A549 (cell line): Measurements from ENCODE around the gene CSNK1E. TPM values are rescaled to one million over a fixed set of nuclear protein-coding genes. Genes with fewer than 3 reads are reported as not detected.
A peak's percentile ranks its signal among the peaks of the same experiment; 100 is the strongest.

Experiments used
- ATAC-seq, 2 experiments: fragments of 200-7000 bp in 1 of 2; fragments of >200 bp in 1 of 2; cut with Nextera tagmentation in 1 of 2; cut with Tn5 transposase in 1 of 2; 3 replicates each; pipeline versions ENCODE4 v1.8.0 to v1.9.1; 2018 to 2020; ENCODE audit warnings: mild to moderate bottlenecking in 1 of 2, moderate library complexity in 1 of 2
- CTCF ChIA-PET: fragments of 300-600 bp; sonication (Branson Sonifier 250); formaldehyde crosslinking; extraction: SDS; loops from one replicate; lab custom pipeline; 2021; ENCODE audit warnings: antibody characterized with exemption, inconsistent platforms; lab: Yijun Ruan, JAX
- POLR2A ChIA-PET: fragments of 350-600 bp; formaldehyde crosslinking; extraction: SDS; loops from one replicate; lab custom pipeline; 2021; ENCODE audit warnings: antibody characterized with exemption, inconsistent platforms; lab: Yijun Ruan, JAX
- DNase-seq, 2 experiments: peaks; one replicate each; pipeline versions ENCODE4 v3.0.0 to v3.0.0-alpha.2; 2011 to 2016; ENCODE audit warnings: low read depth in 1 of 2, low spot score in 1 of 2
- FAIRE-seq: peaks from 2 replicates; lab custom pipeline; 2011; peaks lifted over from hg19 to GRCh38; lab: Jason Lieb, UNC
- H3K27ac ChIP-seq, 2 experiments: fragments of >200 bp; sonication (Bioruptor Twin); formaldehyde crosslinking; 3 replicates each; pipeline ENCODE4 v1.5.1; 2016 to 2017
- H3K4me1 ChIP-seq: fragments of >200 bp; sonication (Bioruptor Twin); formaldehyde crosslinking; 3 replicates; pipeline ENCODE4 v1.6.1; 2016
- H3K4me2 ChIP-seq: fragments of >200 bp; sonication (Bioruptor Twin); formaldehyde crosslinking; 3 replicates; pipeline ENCODE4 v1.6.1; 2016
- H3K4me3 ChIP-seq: fragments of >200 bp; sonication (Bioruptor Twin); formaldehyde crosslinking; 3 replicates; pipeline ENCODE4 v1.5.1; 2016
- H3K9me3 ChIP-seq: fragments of >200 bp; sonication (Bioruptor Twin); formaldehyde crosslinking; 3 replicates; pipeline ENCODE4 v1.6.1; 2016
- CBX2 ChIP-seq: fragments of 200-600 bp; sonication (generic); IDR thresholded peaks from 2 replicates; pipeline ENCODE4 v1.6.1; 2016; ENCODE audit warnings: low read depth, mild to moderate bottlenecking, borderline replicate concordance
- EHMT2 ChIP-seq: fragments of 200-600 bp; sonication (generic); IDR thresholded peaks from 2 replicates; pipeline ENCODE4 v1.6.1; 2016; ENCODE audit warnings: antibody characterized with exemption, low read depth, mild to moderate bottlenecking, moderate library complexity
- EP300 ChIP-seq, 2 experiments: fragments of >200 bp; sonication (Bioruptor Twin); formaldehyde crosslinking; IDR thresholded peaks; 2 replicates in 1 of 2; 3 replicates in 1 of 2; pipeline ENCODE4 v1.6.1; 2016 to 2017
- FOSL2 ChIP-seq, 2 experiments: fragments of 450-650 bp in 1 of 2; fragments of >200 bp in 1 of 2; sonication (Bioruptor Twin) in 1 of 2; formaldehyde crosslinking; IDR thresholded peaks; 2 replicates each; pipeline versions ENCODE4 v1.5.0 to v1.6.1; 2016 to 2020; ENCODE audit warnings: mild to moderate bottlenecking in 1 of 2, moderate library complexity in 1 of 2
- GATA3 ChIP-seq: IDR thresholded peaks from 2 replicates; pipeline ENCODE4 v1.6.1; 2012; ENCODE audit warnings: borderline replicate concordance
- HOXA7 ChIP-seq: fragments of 250-450 bp; sonication (Bioruptor Pico); IDR thresholded peaks from 2 replicates; pipeline ENCODE4 v1.5.0; 2020; ENCODE audit warnings: mild to moderate bottlenecking, moderate library complexity
- HOXB13 ChIP-seq: fragments of 250-450 bp; sonication (Bioruptor Pico); IDR thresholded peaks from 2 replicates; pipeline ENCODE4 v1.5.0; 2020; ENCODE audit warnings: low read depth, mild to moderate bottlenecking, moderate library complexity
- HOXB5 ChIP-seq: fragments of 250-450 bp; sonication (Bioruptor Pico); IDR thresholded peaks from 2 replicates; pipeline ENCODE4 v1.5.0; 2020; ENCODE audit warnings: mild to moderate bottlenecking, moderate library complexity
- JUN ChIP-seq, 2 experiments: fragments of >200 bp; sonication (Bioruptor Twin); formaldehyde crosslinking; IDR thresholded peaks; 2 replicates in 1 of 2; 3 replicates in 1 of 2; pipeline ENCODE4 v1.6.1; 2016 to 2017
- JUNB ChIP-seq: fragments of >200 bp; sonication (Bioruptor Twin); formaldehyde crosslinking; IDR thresholded peaks from 2 replicates; pipeline ENCODE4 v1.6.1; 2016
- MAZ ChIP-seq: fragments of 150-350 bp; IDR thresholded peaks from 2 replicates; pipeline ENCODE4 v1.6.1; 2014; ENCODE audit warnings: antibody characterized with exemption, low read depth, low read length, borderline replicate concordance
- MYC ChIP-seq: IDR thresholded peaks from 2 replicates; pipeline ENCODE4 v1.6.1; 2012; ENCODE audit warnings: mild to moderate bottlenecking, inconsistent platforms, low read length, improper control_type of control experiment, borderline replicate concordance
- NPAS2 ChIP-seq: fragments of 250-450 bp; sonication (Bioruptor Pico); IDR thresholded peaks from 2 replicates; pipeline ENCODE4 v1.8.0; 2022; ENCODE audit warnings: mild to moderate bottlenecking, moderate library complexity, borderline replicate concordance
- PHF8 ChIP-seq: fragments of 200-600 bp; sonication (generic); IDR thresholded peaks from 2 replicates; pipeline ENCODE4 v1.6.1; 2016; ENCODE audit warnings: low read depth, mild to moderate bottlenecking, antibody characterized with exemption, moderate library complexity, borderline replicate concordance
- POLR2A ChIP-seq: IDR thresholded peaks from 2 replicates; pipeline ENCODE4 v1.6.1; 2012; ENCODE audit warnings: mild to moderate bottlenecking, low read length
- POLR2AphosphoS2 ChIP-seq: conservative IDR thresholded peaks from 2 replicates; pipeline ENCODE4 v1.6.1; 2012; ENCODE audit warnings: low read length, improper control_type of control experiment, inconsistent platforms
- RCOR1 ChIP-seq: fragments of 150-350 bp; IDR thresholded peaks from 2 replicates; pipeline ENCODE4 v1.6.1; 2014; ENCODE audit warnings: antibody characterized with exemption, low read length, low read depth
- RFX5 ChIP-seq: fragments of 450-650 bp; IDR thresholded peaks from 2 replicates; pipeline ENCODE4 v1.7.1; 2014; ENCODE audit warnings: antibody characterized with exemption, mild to moderate bottlenecking, moderate library complexity
- RNF2 ChIP-seq: fragments of 200-600 bp; sonication (generic); IDR thresholded peaks from 2 replicates; pipeline ENCODE4 v1.6.1; 2016; ENCODE audit warnings: low read depth, mild to moderate bottlenecking, antibody characterized with exemption, moderate library complexity, borderline replicate concordance
- TP53 ChIP-seq: fragments of 250-450 bp; sonication (Bioruptor Pico); IDR thresholded peaks from 2 replicates; pipeline ENCODE4 v1.5.0; 2021; ENCODE audit warnings: mild to moderate bottlenecking, moderate library complexity
- ZSCAN20 ChIP-seq: fragments of 250-450 bp; sonication (Bioruptor Pico); IDR thresholded peaks from 2 replicates; pipeline ENCODE4 v1.8.0; 2022; ENCODE audit warnings: mild to moderate bottlenecking, moderate library complexity
- WGBS: methylation state at CpG from one replicate; pipeline ENCODE4 v1.1.6; 2017; ENCODE audit errors: missing lambda C conversion rate; 5-methylcytosine and 5-hydroxymethylcytosine counted together
- polyA plus RNA-seq, 4 experiments: library from polyadenylated mRNA; depleted of rRNA in 3 of 4; stranded (reverse); fragments of >200 nt; fragmentation: RNase III in 1 of 4; extraction: RNeasy Plus Mini Kit Qiagen cat#74134 plus additional on column Dnase treatment in 1 of 4; gene quantifications; 2 replicates in 3 of 4; 3 replicates in 1 of 4; pipeline ENCODE4 v1.2.3, GENCODE V29; 2011 to 2017
- TF ChIP-seq, protein P1 (sequence below): IDR thresholded peaks from 2 replicates; pipeline ENCODE4 v1.6.1; 2012
- TF ChIP-seq, protein P2 (sequence below): fragments of 250-450 bp; sonication (Bioruptor Pico); IDR thresholded peaks from 2 replicates; pipeline ENCODE4 v1.5.0; 2021; ENCODE audit warnings: mild to moderate bottlenecking, moderate library complexity, borderline replicate concordance
- TF ChIP-seq, protein P3 (sequence below): fragments of >200 bp; sonication (Bioruptor Twin); formaldehyde crosslinking; IDR thresholded peaks from 3 replicates; pipeline ENCODE4 v1.6.1; 2016
- TF ChIP-seq, protein P4 (sequence below): fragments of 150-350 bp; IDR thresholded peaks from 2 replicates; pipeline ENCODE4 v1.6.1; 2014; ENCODE audit warnings: low read depth, mild to moderate bottlenecking, low read length
- TF ChIP-seq, protein P5 (sequence below): fragments of >200 bp; sonication (Bioruptor Twin); formaldehyde crosslinking; IDR thresholded peaks from 2 replicates; pipeline ENCODE4 v1.6.1; 2016

The CSNK1E gene
- polyA plus RNA-seq, 2 of the 4 experiments (the other 2 are of a cell fraction): 59.3 to 60.9 TPM

GRCh38 chr22:38289583-38290082 is 27.6 kb downstream of the CSNK1E start:
- Histone ChIP-seq H3K27ac (no peak overlapping the region), H3K9me3 (no peaks in the 10 kb centered on the region), H3K4me1 (peaks cover 5% of the 10 kb centered on the region; the same call in 2 of the 3 replicates), H3K4me2 (no peak overlapping the region), H3K4me3 (no peak overlapping the region)
- TF ChIP-seq POLR2AphosphoS2 (0 out of 2 replicates have a peak, but pooled peaks have one; percentile 71), CBX2 (no peak), PHF8 (no peak), NPAS2 (CRISPR knock-in tag) (no peak), HOXB13 (CRISPR knock-in tag) (no peak), RFX5 (no peak), RNF2 (no peak), MAZ (no peak), TP53 (CRISPR knock-in tag) (no peak), JUN (IDR thresholded peaks at IDR 0.05) (0 out of 5 replicates have a peak, but pooled peaks of 1 of the 2 experiments have one; percentile 7)
- TF ChIP-seq, protein P1, sequence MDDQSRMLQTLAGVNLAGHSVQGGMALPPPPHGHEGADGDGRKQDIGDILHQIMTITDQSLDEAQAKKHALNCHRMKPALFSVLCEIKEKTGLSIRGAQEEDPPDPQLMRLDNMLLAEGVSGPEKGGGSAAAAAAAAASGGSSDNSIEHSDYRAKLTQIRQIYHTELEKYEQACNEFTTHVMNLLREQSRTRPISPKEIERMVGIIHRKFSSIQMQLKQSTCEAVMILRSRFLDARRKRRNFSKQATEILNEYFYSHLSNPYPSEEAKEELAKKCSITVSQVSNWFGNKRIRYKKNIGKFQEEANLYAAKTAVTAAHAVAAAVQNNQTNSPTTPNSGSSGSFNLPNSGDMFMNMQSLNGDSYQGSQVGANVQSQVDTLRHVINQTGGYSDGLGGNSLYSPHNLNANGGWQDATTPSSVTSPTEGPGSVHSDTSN: no peak
- 97% methylated on average over 7 of the region's 12 CpGs for WGBS
- no peak for DNase-seq
- CTCF ChIA-PET: interaction anchor here (1.3 kb wide), 1 partner anchor 8 kb away, joined by 3 read pairs; no protein-coding TSS in a partner anchor
- POLR2A ChIA-PET: no interaction called here
- ATAC-seq: no peak
- no peak for FAIRE-seq

DNA sequence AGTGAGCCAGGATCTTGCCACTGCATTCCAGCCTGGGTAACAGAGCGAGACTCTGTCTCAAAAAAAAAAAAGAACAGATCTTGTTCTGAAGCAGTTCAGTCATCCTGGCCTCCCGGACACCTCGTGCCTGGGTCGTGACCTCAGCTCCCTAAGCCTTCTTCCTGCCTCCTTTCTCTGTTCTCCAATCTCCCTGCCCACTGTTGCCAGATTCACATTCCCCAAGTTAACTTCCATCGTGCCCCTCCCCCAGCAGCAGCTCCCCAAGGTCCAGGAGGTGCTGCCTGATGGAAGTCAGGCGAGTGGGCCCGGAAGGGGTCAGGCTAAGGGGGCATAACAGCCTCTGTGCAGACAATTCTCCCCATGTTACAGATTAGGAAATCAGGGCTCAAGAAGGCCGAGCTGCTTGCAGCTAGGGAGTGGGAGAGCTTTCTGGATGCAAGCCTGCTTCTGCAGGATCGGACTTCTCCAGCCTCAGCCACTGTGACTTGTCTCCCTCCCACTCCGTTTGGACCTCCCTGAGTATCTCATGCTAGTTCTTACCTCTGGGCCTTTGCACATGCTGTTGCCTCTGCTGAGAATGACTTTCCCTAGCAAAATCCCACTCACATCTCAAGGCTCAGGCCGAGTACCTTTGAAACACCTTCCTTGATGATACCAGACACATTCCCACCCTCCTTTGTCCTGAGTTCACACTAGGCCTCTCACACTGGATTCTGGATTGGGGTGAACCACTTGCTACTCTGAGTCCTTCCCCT is 30.1 kb downstream of the CSNK1E start:
- H3K27ac ChIP-seq: no peak overlapping the region
- no peak overlapping the region for H3K4me2 ChIP-seq
- H3K4me3 ChIP-seq: no peak overlapping the region
- POLR2A ChIA-PET: no interaction called here
- TF ChIP-seq JUNB: no peak
- TF ChIP-seq RNF2: no peak
- no peak for TF ChIP-seq HOXB5 (CRISPR knock-in tag)
- no peak for TF ChIP-seq RCOR1
- no peak for TF ChIP-seq GATA3
- TF ChIP-seq EP300 (IDR thresholded peaks at IDR 0.05): no peak
- TF ChIP-seq EHMT2: no peak
- TF ChIP-seq, protein P2, sequence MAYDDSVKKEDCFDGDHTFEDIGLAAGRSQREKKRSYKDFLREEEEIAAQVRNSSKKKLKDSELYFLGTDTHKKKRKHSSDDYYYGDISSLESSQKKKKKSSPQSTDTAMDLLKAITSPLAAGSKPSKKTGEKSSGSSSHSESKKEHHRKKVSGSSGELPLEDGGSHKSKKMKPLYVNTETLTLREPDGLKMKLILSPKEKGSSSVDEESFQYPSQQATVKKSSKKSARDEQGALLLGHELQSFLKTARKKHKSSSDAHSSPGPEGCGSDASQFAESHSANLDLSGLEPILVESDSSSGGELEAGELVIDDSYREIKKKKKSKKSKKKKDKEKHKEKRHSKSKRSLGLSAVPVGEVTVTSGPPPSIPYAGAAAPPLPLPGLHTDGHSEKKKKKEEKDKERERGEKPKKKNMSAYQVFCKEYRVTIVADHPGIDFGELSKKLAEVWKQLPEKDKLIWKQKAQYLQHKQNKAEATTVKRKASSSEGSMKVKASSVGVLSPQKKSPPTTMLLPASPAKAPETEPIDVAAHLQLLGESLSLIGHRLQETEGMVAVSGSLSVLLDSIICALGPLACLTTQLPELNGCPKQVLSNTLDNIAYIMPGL (CRISPR knock-in tag): no peak
- TF ChIP-seq, protein P3, sequence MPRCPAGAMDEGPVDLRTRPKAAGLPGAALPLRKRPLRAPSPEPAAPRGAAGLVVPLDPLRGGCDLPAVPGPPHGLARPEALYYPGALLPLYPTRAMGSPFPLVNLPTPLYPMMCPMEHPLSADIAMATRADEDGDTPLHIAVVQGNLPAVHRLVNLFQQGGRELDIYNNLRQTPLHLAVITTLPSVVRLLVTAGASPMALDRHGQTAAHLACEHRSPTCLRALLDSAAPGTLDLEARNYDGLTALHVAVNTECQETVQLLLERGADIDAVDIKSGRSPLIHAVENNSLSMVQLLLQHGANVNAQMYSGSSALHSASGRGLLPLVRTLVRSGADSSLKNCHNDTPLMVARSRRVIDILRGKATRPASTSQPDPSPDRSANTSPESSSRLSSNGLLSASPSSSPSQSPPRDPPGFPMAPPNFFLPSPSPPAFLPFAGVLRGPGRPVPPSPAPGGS: no peak
- no peak for TF ChIP-seq FOSL2 (IDR thresholded peaks at IDR 0.05)
- TF ChIP-seq FOSL2 (CRISPR knock-in tag; IDR thresholded peaks at IDR 0.05): no peak
- no peak for TF ChIP-seq MYC
- TF ChIP-seq, protein P4, sequence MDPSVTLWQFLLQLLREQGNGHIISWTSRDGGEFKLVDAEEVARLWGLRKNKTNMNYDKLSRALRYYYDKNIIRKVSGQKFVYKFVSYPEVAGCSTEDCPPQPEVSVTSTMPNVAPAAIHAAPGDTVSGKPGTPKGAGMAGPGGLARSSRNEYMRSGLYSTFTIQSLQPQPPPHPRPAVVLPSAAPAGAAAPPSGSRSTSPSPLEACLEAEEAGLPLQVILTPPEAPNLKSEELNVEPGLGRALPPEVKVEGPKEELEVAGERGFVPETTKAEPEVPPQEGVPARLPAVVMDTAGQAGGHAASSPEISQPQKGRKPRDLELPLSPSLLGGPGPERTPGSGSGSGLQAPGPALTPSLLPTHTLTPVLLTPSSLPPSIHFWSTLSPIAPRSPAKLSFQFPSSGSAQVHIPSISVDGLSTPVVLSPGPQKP: no peak
- no peak for TF ChIP-seq RFX5
- no peak for TF ChIP-seq POLR2A
- no peak for TF ChIP-seq ZSCAN20 (CRISPR knock-in tag)
- TF ChIP-seq, protein P5, sequence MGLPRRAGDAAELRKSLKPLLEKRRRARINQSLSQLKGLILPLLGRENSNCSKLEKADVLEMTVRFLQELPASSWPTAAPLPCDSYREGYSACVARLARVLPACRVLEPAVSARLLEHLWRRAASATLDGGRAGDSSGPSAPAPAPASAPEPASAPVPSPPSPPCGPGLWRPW: no peak
- TF ChIP-seq HOXA7: no peak
- TF ChIP-seq JUN (IDR thresholded peaks at IDR 0.05): no peak
- TF ChIP-seq, all 56 proteins: peak for 0
- no peak for ATAC-seq
- H3K9me3 ChIP-seq: no peaks in the 10 kb centered on the region
- DNase-seq: no peak
- CTCF ChIA-PET: interaction anchor here (0.8 to 1.2 kb wide), 2 partner anchors 14 to 184 kb away, joined by 3 read pairs; partner anchors contain the start of gene TMEM184B
- FAIRE-seq: no peak
- WGBS: 87% methylated on average over 9 of the region's 11 CpGs
- H3K4me1 ChIP-seq: peaks cover 28% of the 10 kb centered on the region
